ENCODE results near the gene ABHD1.
A peak's percentile ranks its signal among the peaks of the same experiment; 100 is the strongest.
"Not testable (repeated sequence)": the region's sequence is repeated elsewhere in the genome, so short reads cannot be mapped to it uniquely, and the experiment has no call there.

Gene ABHD1

DNA sequence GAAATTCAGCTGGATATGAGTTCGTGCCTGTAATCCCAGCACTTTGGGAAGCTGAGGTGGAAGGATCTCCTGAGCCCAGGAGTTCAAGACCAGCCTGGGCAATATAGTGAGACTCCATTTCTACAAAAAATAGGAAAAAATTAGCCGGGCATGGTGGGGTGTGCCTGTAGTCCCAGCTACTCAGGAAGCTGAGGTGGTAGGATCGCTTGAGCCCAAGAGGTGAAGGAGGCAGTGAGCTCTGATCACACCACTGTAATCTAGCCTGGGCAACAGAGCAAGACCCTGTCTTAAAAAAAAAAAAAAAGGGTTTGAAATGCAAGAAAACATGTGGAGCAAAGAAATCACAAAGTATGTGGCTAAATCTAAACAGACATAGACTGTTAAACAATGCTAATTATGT lies 14.5 kb upstream of the ABHD1 start:
- DNase-seq (ENCODE audit: low spot score): no peak

DNA sequence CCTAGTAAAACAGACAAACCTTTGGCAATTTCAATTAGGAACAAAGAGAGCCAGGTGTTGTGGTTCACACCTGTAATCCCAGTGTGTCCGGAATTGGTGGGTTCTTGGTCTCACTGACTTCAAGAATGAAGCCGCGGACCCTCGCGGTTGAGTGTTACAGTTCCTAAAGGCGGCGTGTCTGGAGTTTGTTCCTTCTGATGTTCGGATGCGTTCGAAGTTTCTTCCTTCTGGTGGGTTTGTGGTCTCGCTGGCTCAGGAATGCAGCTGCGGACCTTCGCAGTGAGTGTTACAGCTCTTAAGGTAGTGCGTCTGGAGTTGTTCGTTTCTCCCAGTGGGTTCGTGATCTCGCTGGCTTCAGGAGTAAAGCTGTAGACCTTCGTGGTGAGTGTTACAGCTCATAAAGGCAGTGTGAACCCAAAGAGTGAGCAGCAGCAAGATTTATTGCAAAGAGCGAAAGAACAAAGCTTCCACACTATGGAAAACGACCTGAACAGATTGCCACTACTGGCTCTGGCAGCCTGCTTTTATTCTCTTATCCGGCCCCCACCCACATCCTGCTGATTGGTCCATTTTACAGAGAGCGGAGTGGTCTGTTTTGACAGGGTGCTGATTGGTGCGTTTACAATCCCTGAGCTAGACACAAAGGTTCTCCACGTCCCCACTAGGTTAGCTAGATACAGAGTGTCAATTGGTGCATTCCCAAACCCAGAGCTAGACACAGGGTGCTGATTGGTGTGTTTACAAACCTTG lies 12.8 kb upstream of the ABHD1 start:
- DNase-seq (ENCODE audit: low spot score): not testable (repeated sequence)

DNA sequence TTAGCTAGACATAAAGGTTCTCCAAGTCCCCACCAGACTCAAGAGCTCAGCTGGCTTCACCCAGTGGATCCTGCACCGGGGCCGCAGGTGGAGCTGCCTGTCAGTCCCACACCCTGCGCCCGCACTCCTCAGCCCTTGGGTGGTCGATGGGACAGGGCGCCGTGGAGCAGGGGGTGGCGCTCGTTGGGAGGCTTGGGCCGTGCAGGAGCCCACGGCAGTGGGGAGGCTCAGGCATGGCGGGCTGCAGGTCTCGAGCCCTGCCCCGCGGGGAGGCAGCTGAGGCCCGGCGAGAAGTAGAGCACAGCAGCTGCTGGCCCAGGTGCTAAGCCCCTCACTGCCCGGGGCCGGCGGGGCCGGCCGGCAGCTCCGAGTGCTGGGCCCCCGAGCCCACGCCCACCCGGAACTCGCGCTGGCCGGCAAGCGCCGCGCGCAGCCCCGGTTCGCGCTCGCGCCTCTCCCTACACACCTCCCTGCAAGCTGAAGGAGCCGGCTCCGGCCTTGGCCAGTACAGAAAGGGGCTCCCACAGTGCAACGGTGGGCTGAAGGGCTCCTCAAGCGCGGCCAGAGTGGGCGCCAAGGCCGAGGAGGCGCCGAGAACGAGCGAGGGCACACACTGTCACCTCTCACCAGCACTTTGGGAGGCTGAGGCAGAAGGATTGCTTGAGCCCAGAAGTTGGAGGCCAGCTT lies 12.1 kb upstream of the ABHD1 start:
- DNase-seq (ENCODE audit: low spot score): not testable (repeated sequence)

DNA sequence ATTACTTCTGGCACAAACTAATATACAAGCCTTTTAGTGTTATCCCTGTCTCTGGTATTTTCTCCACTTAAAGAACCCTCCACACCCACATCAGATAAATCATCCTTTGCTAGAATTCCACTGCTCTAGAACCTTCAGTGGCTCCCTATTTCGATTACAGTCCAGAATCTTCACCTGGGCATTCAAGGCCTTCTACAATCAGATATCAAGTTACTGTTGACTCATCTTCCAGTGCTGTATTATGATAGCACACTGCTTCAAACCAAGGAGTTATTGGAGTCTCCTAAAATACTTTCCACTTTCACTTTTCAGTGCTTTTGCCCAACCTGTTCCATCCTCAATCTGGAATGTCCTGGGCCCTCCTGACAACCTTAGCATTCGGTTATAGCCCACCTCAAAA lies 8.1 kb upstream of the ABHD1 start:
- no peak for DNase-seq (ENCODE audit: low spot score)

DNA sequence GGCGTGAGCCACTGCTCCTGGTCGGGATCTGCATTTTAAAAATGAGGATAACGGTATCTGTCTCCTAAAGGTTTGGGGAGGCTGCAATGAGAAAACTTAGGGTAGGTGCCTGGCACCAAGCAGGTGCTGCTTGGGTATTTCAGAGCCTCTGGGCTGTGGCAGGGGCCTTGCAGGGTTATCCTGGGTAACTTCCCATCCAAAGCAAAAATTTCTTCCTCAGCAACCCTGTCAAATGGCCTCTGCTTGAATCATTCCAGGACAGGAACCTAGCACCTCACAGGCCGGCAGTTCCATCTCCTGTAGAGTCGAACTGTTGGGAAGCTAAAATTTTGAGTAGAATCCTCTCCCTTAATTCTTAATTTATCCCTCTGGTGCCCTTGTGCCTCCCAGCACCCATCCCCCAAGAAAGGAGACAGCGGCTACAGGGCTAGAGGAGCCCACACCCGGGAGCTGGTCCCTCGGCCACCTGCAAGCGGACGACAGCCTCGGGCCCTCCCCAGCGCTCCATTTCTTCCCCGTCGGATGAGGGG lies 5.6 kb upstream of the ABHD1 start:
- DNase-seq (ENCODE audit: low spot score): no peak

DNA sequence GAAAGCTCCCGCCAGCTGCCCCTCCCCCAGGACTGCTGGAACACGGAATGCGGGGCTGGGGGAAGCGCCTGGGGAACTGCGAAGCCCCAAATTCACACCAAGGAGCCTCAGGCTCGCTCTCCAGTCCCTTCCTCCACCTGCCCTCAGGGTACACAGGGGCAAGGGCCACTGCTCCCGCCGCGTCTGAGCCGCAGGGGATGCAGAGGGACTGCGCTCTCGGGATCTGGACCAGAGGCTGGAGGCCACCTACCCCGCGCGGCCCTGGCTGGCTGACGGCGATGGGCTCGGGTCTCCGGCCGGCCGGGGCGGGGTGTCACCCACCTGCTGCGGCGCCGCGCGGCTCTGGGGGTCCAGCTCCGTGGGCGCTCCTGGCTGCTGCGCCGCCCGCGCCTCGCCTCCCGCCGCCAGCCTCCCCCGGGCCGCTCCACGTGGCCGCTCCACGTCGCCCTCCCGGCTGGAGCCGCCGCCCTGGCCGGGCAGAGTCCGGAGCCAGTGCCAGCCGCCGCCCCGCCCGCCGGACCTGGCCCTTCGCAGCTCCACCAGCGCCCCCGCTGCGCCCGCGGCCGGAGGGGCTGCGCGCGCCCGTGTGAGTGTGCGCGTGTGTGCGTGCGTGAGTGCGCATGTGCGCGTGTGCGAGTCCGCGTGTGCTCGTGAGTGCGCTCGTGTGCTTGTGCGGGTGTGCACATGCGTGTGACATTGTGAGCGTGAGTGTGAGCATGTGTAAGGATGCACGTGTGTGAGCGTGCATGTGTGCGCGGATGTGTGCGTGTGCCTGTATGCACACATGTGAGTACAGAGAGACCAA lies 4.9 kb upstream of the ABHD1 start, which contains the start of gene CGREF1:
TSS of gene CGREF1 (minus strand) at position 604 of the 805 bp plus-strand sequence. CDS start 14,762 bp downstream, outside the sequence.
- no peak for DNase-seq (ENCODE audit: low spot score)

DNA sequence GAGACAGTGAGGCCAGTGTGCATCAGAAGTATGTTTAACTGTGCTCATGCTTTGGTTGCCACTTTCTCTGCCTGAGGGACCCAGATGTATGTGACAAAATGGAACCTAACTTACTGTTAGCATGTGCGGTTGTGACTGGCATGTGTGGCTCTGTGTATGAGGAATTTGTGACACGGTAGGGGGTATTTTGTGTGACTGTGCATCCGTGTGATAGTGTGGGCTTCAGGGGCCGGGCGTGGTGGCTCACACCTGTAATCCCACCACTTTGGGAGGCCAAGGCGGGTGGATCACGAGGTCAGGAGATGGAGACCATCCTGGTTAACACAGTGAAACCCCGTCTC lies 4.3 kb upstream of the ABHD1 start:
- not testable (repeated sequence) for DNase-seq (ENCODE audit: low spot score)

DNA sequence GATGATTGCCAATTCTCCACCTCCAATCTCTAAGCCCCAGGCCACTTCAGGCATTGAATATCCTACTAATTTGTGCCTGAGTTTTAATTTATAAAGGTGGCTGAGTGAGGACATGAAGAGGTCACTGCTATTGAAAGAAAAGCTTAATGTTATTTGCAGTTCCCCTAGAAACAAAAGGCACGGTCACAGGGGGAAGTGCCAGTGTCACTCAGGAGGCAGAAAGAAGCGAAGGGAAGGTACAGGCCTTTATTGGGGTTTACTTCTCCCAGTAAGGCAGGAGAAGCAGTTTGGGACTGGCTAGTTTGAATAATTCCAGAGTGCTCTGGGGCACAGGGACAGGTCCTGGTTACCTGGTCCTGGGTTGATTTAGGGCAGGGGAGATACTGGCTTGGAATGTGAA lies 1.7 kb upstream of the ABHD1 start:
- DNase-seq (ENCODE audit: low spot score): peak; percentile 17

DNA sequence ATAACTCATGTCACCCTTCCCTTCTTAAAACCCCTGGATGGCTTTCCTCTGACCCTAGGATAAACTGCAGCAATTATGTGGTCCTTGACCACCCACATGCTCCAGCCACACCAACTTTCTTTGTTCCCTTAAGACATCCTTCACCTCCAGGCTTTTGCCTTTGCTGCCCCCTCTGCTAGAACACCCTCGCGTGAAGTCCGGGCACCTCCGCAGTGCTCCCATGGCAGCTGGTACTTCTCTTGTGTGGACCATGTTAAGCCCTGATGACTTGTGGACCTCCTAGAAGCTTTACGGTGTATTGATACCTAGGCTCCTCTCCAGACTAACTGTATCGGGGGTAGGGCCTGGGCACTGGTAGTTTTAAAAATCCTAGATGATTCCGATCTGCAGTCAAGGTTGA lies 824 bp upstream of the ABHD1 start:
- peak; percentile 31 for DNase-seq (ENCODE audit: low spot score)

DNA sequence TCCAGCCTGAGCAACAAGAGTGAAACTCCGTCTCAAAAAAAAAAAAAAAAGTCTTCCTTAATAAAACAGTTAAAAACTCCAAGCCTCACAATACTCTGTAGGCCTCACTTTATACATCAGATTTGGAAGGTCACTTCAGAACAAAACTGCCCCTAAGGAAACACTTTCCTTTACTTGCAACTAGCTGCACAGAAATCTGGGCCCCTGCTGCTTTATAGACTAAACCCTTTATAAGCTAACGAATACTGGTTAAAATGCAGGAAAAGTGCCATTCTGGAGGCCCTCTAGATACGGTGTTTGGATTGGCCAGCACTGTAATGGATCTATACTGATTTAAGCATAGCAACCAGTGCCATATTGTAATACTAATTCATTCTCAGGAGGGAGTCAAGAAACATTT lies 1.5 kb downstream of the ABHD1 start:
- no peak for DNase-seq (ENCODE audit: low spot score)

DNA sequence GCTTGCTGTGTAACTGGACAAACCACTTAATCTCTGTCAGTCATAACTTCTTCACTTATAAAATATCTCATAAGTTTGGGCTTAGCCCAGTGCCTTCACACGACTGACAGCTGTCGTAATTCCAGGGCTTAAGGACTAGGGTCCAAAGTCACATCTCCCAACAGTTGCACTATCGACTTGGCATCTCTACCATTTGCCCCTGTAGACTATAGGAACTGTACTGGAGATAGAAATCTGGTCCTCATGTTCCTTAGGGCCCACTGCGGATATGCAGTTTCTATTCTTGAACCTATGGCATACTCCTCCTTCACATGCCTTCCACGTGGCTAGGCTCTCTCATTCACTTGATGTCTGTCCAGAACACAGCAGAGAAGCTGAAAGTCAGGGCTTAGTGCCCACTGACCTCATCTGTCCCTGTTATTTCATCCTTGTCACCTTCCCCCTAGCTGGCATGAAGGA lies 2.7 kb downstream of the ABHD1 start:
- DNase-seq (ENCODE audit: low spot score): no peak

DNA sequence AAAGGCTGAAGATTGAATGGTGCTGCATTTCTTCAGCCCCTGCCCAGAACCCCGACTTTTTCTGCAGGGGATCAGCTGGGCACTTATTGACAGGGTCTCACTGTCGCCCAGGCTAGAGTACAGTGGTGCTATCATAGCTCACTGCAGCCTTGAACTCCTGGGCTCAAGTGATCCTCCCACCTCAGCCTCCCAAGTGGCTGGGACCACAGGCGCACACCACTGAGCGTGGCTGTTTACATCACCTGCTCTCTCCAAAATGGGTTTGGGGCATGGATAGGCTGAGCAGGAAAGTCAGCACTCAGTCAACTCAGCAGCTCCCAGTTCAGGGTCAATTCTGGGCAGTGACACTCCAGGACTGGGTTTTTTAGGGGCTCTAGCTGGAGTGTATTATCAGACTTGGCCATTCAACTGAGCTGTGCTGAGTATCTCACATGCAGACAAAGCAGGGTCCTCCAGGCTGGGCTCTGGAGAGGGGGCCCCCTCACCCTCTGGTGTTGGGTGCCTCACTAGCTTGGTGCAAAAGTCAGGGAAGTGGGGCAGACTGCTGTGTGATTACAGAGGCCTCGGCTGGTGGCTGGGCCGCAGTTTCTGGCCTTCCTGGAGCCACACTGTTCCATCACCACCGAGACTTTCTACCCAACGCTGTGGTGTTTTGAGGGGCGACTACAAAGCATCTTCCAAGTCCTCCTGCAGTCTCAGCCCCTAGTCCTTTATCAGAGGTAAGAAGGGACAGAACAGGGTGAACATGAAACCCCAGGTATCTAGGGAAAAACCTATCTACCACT lies 4.5 kb downstream of the ABHD1 start:
- no peak for DNase-seq (ENCODE audit: low spot score)

DNA sequence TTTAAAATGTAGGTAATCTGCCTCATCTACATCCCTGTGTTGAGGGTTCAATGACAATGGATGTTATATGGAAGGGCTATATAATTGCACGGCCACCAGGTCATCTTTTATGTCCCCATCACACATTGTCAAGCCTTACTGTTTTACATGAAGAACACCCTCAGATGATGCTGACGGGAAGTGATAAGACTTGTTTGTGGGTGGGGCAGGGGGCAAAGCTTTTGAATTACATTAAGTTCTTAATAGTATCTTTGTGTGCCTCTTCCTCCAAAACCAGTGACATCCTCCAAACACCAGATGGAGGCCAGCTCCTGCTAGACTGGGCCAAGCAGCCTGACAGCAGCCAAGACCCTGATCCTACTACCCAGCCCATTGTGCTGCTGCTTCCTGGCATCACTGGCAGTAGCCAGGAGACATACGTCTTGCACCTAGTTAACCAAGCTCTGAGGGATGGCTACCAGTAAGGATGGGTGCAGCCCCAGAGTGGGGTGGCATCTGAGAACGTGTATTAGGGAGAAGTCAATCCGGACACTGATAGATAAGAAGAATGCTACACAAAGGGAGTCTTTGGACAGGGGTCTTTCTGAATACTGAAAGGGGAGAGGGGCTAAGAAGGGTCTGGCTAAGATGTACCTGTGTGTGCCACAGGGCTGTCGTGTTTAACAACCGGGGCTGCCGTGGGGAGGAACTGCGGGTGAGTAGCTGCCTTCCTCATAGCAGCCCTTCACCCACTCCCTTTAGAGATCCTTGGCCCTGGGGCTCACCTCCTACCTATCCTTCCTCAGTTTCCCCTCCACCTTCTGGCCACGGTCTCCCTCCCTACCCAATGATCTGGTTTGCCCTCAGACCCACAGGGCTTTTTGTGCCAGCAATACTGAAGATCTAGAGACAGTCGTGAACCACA lies 5.3 kb downstream of the ABHD1 start:
- DNase-seq (ENCODE audit: low spot score): peak; percentile 41

DNA sequence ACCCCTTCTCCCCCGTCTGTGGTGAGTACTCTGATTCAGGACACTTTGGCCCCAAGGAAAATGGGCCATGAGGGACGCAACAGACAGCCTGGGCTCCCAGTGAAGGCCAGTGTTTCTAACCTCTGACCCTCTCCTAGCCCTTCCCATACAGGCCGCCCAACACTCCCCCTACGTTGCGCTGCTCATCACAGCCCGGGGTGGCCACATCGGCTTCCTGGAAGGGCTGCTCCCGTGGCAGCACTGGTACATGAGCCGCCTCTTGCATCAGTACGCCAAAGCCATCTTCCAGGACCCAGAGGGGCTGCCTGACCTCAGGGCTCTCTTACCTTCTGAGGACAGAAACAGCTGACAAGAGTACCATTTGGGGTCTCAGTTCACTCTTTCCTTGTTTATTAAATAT lies 6.8 kb downstream of the ABHD1 start:
- DNase-seq (ENCODE audit: low spot score): peak; percentile 44

DNA sequence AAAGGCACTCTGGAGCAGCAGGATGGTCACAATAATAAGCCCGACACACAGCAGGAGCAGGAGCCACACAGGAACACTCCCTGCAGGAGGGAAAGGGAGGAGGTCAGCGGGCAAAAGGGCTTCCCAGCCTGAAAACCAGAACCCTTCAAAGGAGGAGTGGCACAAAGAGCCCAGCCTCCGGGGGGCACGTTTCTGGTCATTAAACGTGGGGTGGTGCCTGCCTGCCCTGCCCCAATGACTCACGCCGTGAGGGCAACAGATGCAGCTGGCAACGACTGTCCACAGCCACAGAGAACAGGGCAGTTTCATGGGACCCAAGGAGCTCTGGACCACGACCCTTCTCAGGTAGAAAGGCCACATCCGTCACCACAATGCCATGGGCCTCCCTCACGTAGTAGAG lies 7.8 kb downstream of the ABHD1 start:
- DNase-seq (ENCODE audit: low spot score): no peak

DNA sequence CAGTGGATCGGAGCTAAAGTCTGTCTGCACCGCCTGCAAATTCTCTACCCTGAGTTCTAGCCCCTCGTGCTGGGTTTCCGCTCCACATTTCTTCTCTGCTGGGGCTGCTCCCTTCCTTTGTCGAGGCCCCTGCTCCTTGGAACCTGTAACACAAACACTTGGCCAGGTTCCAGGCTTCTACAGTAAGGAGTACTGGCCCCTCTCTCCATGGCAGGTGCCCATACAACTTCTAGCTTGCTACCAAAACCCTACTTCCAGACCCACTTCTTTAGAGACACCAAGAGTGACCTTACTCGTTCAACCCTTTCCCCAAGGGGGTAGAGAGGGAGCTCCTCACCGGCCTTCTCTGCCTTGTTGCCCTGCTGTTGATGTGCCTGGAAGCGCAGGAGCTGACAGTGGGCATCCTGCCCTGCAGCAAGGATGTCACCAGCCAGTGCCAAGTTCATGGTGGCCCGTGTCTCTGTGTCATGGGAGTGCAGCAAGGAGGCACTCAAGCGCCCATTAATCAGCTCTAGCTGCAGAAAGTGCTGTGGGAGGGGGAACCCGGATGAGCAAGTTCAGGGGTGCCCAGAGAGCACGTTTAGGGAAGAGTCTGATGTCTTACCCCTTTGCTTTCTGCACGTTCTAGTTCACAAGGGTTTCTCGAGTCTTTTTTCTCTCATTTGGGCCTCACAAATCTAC lies 9.7 kb downstream of the ABHD1 start:
- DNase-seq (ENCODE audit: low spot score): no peak

DNA sequence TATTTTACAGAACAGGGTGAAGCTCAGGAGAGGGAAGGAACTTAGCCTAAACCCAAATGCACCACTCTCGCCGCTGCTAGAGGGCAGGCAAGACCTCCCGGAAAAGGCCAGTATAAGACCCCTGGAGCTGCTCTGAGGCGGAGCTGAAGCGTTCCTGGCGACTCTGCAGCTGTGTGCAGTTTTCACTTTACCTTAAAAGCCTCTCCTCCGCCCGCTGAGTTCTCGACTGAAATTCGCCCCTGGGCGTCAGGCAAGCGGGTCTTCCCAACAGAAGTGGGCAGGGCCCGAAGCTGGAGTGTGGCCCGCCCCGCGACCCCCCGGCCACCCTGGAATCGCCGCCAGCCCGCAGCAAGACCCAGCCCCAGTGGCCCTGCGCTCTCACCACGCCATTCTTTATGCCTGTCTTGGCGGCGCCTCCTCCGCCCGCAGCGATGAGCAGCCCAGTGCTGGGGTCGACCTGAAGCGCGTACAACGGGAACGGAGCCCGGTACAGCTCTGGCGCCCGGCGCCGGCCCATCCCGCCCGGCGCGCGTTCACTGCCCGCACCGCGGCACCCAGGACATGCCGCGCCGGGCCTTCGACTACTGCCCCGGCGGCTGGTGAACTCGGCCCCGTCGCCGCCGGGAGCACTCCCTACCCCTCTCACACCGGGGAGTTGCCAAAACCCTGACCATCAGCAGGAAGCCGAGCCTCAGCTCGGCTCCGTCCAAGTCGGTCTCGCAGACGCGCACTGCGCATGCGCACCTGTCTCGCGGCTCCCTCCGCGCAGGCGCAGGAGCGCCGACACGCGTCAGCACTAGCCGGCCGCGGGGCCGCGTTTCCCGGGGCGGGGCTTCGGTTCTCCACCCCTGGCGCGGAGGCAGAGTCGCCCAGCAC lies 10.5 kb downstream of the ABHD1 start, which contains the start of gene PREB:
TSS of gene PREB (minus strand) at position 732 of the 876 bp plus-strand sequence. CDS start at position 517, 215 bp downstream.
- peak; percentile 98 for DNase-seq (ENCODE audit: low spot score)

DNA sequence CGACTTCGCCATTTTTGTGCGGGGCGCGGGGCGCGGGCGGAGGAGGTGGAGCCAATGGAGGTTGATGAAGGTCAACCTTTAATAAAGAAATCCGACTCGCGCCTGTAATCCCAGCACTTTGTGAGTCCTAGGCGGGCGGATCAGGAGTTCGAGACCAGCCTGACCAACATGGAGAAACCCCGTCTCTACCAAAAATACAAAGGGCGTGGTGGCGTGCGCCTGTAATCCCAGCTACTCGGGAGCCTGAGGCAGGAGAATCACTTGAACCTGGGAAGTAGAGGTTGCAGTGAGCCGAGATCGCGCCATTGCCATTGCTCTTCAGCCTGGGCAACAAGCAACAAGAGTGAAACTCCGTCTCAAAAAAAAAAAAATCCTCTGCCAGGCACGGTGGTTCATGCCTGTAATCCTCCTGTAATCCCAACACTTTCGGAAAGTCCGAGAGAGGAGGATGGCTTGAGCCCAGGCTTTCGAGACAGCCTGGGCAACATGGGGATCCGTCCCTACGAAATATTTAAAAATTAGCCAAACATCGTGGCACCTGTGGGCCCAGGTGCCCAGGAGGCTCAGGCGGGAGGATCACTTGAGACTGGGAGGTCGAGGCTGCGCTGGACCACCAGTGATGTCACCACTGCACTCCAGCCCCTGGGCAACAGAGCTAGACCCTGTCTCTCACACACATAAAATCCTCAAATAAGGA lies 11.3 kb downstream of the ABHD1 start:
- no peak for DNase-seq (ENCODE audit: low spot score)

Measured in left forelimb (tissue), 1 donor.